ENCODE measurements around the gene CACNA1C.

CACNA1C gene

DNA sequence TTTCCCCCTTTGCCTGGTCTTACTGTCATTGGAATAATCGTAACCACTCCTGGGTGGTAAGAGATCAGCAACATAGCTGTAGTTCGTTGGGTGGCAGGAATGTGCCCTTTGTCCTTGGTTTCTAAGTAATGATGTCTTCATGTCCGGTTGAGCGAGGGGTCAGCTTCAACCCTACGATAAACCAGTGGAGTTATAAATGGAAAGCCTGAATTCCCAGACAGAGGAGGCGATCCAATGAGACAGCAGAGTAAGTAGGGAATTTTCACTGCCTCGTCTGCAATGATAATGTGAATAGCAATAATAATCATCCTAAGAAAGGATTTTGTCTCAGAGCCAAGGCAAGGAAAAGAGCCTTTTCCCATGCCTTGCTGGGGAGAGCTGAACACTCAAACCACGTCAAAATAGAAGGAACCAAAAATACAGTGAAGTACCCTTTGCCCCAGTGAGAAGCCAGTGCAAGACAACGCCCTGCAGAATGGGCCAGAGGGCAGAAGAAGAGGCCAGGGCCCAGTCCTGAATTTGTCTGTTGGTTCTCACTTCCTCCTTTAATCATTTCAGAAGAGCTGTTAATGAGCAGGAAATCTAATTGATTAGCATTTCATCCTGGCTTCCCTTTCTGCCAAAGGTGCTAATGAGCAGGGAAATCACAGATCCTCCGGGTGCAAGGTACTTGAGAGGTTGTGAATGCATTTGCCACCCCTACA, 330.7 kb downstream of the CACNA1C start:
- DNase-seq (ENCODE audit: low read depth in 2 of 2, low spot score in 1 of 2): no peak

DNA sequence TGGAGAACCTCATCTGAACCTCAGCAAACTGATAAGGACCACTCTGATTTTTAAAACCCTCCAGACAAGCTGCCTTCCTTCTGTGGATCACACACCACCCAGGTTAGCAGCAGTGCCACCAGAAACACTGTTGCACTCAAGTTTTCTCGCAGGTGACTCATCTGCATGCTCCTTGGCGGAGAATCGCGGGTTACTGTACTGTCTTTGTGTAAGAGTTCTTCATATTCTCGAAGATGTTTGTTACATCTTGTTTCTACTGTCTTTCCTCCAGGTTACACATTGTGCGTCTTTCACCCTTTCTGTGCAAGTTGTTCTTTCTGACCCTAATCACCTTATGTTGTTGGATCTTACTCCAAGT, 331.2 kb downstream of the CACNA1C start:
- no peak for DNase-seq (ENCODE audit: low read depth in 2 of 2, low spot score in 1 of 2)

DNA sequence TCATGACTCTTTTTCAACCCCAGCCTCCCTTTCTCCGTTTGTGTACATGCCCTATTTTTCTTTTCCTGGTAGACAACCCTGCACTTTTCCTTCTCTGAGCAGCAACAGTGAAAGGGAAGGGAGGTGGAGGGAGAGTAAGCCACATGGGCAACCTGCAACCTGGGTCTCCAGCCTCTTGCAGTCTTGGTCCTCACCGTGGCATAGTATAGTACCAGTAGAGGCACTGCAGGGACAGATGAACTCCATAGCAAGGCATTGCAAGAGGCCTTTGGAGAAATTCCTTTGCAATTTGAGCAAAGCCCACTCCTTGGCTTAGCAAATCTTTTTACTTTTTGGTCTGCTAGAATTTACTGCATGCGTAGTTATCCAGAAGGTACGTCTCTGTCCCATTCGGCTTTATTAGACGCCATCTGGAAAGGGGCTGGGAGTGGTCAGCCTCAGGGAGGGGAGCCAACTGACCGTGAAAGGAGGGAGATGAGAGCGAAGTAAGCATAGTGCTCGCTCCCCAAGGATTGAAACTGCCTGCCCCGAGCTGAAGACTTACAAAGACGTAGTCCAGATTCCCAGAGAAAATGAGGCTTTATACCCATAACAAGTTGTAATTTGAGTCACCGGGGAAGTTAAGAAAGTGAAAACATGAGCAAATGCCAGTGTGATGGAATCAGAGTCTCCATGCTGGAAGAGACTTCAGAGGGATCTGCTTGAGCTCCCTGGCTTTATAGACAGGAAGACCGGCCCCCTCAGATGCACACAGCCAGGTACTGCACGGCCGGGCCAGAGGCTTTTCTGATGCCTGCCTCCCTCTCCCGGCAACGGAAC, 332.0 kb downstream of the CACNA1C start:
- no peak for DNase-seq (ENCODE audit: low read depth in 2 of 2, low spot score in 1 of 2)

DNA sequence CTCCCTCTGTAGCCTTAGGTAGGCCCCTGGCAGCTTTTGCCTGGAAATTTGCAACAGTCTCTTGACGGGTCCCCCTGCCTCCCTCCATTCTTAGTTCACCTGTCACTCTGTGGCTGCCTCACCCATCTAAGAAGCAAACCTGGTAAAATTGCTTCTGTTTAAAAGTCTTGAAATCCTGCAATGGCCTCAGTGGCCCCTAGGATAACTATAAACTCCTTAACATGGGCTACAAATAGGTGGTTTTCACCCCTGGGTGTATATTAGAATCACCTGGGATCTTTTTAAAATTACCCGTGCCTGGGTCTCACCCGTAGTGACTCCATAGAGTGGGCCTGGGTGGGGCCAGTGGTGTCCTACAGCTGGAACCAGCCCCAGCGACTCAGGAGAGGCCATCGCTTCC, 332.7 kb downstream of the CACNA1C start:
- no peak for DNase-seq (ENCODE audit: low read depth in 2 of 2, low spot score in 1 of 2)

DNA sequence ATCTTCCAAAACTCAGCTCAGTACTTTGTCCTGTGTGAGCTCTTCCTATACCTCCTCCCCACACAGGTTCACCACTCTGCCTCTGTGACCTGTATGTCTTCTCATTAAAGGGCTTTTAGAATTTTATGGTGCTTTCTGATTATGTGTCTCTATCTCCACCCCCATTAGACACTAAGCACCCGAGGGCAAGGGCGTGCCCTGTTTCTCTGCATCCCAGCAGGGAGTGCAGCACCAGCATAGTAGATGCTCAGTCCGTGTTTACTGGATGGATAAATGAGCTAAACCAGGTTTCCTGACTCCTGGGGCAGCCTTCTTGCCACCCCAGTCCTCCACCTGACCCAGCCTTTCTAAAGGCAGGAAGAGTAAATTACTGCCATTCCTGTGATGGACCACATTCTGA, 333.8 kb downstream of the CACNA1C start:
- no peak for DNase-seq (ENCODE audit: low read depth in 2 of 2, low spot score in 1 of 2)

DNA sequence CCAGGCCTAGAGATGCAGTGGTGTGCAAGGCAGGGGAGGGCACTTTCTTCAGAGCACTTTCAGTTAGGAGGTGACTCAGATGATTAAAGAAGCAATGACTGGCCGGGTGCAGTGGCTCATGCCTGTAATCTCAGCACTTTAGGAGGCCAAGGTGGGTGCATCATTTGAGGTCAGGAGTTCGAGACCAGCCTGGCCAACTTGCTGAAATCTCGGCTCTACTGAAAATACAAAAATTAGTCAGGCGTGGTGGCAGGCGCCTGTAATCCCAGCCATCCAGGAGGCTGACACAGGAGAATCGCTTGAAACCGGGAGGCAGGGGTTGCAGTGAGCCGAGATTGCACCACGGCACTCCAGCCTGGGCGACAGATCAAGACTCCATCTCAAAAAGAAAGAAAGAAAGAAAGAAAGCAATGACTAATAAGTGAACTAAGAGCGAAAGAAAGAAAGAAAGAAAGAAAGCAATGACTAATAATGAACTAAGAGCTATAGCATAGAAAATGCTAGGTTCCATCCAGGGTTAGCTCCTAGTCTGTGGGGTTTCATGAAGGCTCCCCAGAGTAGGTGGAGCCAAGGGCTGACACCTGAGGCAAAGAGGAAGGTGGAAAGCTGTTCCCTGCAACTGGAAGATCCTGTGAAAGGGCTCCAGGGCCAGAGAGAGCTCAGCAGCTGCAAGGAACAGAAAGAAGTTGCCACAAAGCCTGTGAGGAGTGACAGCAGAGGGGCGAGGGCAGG, 334.5 kb downstream of the CACNA1C start:
- DNase-seq (ENCODE audit: low read depth in 2 of 2, low spot score in 1 of 2): no peak

DNA sequence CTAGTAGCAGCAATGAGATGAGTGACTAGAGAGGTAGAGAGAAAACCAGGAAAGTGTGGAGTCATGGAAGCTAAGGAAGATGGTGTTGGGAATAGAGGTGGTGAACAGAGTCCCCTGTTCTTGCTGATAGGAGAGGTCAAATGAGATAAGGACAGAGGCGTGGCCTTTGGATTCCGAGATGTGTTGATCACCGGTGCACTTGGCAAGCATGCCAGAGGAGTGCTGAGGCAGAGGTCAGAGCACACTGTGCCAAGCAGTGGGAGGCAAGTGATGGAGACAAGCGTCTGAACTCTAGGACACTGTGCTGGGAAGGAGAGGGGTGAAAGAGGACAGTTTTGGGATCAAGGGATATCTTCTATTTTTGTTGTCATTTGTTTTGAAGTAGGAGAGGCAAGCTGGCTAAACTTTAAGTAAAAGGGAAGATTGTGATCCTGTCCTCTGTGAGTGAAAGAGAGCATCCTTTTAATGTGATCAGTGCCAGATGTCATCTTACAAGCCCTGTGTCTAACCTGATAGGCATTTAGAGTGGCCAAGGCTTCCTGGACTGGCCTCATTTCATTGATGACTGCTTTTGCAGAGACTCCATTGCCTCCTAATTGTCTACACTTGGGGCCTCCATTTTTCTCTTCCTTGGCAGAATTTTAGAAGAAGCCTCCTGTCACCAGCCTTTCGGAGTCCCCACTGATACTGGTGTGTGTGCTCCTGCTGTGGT, 336.4 kb downstream of the CACNA1C start:
- DNase-seq (ENCODE audit: low read depth in 2 of 2, low spot score in 1 of 2): no peak

DNA sequence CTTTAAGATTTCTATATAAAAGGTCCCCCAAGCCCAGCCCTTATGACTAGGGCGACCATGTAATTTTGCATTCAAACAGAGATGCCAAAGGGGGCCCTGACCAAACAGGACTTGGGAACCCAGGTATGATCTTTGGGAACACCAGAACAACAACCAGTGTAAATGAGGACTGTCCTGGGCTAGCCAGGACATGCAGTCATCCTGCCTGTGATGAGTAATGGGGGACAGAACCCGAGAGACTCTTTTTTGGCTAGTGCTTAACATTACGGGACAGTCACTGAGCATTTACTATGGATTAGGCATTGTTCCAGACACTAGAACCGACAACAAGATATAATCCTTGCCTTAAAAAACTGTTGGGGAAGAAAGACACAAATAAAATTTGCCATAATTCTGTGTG, 337.3 kb downstream of the CACNA1C start:
- no peak for DNase-seq (ENCODE audit: low read depth in 2 of 2, low spot score in 1 of 2)

DNA sequence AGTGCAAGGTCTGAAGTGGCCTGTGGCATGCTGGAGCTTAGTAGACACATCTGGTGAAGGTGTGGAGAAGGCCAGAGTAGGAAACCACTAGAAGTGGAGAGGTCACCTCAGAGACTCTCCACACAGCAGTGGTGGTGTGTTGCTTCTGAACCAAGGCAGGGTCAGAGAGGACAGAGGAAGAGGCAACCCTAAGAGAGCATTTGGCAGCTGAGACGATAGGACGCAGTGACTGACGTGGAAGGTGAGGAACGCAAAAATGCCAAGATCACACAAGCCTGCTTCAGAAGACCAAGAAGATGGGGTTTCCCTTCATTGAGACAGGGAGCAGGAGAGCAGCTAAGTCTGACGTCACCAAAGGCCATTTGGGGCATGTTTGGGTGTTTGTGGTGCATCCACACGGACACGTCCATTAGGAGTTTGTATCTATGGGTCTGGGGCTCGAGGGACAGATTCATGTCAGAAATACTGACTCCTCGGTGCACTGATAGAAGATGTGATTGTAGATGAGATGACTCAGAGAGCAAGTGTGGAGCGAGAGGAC, 338.1 kb downstream of the CACNA1C start:
- DNase-seq (ENCODE audit: low read depth in 2 of 2, low spot score in 1 of 2): no peak

DNA sequence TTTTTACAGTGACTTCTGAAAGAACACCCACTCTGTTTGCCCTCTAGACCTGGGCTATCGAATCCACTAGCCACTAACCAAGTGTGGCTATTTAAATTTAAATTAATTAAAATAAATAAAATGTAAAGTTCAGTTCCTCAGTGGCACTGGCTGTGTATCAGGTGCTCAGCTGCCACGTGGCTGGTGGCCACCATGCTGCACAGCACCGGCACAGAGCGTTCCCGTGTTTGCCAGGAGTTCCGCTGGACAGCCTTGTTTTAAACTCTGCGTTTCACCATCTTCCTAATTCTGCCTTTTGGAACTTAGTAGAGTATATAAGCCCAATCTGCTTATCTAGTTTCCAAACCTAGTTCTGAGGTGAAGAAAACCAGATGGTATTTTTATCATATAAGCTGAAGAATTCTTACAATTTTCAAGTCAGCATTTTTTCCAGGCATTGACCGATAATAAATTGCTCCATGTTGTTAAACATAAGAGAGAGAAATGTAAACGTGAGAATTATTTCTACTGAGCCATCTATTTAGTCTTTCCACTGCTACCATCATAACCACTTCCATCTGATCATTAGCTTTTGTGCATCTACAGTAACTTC, 339.0 kb downstream of the CACNA1C start:
- DNase-seq (ENCODE audit: low read depth in 2 of 2, low spot score in 1 of 2): no peak

DNA sequence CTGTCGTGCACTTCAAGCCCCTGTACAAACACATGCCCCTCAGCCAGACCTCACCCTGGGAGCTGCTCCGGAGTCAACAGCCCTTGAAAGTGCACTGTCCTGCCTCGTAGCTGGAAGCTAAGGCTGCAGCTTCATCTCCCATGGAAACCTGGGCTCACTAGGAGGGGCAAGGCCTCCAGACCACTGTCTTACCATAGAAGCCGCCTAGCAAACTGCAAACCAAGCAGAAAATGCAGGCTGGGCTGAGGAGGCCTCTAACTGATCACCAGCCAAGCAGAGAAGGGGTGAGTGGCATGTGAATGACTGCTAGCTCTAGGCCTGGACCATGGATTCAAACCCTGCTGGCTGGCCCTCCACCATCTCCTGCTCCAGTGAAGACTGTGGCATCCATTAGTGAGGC, 340.2 kb downstream of the CACNA1C start:
- DNase-seq (ENCODE audit: low read depth in 2 of 2, low spot score in 1 of 2): no peak

DNA sequence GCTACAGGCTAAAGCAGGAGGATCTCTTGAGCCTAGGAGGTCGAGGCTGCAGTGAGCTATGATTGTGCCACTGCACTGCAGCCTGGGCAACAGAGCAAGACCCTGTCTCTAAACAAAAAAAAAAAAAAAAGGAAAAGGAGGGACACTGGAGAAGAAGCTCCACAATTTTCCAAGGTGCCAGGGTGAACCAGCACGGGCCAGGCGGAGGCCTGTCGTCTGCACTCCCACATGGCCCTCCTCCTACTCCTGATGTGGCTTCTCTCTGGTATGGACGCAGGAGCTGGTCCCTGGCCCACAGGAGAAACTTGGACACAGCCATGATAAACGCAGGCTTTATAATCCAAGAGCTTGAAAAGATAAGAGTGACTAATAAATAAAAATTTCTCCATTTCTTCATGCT, 341.2 kb downstream of the CACNA1C start:
- DNase-seq (ENCODE audit: low read depth in 2 of 2, low spot score in 1 of 2): no peak

DNA sequence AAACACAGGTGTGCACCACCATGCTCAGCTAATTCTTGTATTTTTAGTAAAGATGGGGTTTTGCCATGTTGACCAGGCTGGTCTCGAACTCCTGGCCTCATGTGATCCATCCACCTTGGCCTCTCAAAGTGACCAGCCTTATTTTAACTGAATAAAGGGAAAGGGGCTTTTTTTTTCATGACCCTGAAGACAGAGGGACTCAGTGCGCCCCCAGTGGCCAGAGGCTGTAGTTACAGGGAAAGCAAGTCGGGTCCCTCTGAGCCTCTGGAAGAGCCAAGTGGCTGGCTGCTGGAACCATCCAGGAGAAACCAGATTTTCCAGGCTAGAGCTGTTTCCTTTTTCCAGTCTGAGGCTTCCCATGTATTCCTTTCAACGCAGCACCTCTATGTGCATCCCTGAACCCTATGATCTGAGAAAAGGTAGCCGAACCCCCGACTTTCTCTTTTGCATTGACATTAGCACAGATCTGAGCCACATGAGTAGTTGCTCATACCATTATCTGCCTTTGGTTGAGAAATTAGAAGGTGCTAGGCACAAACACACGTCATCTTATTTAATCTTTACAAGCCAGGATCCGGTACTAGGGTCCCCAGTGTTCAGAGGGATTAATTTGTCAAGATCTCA, 342.7 kb downstream of the CACNA1C start:
- DNase-seq (ENCODE audit: low read depth in 2 of 2, low spot score in 1 of 2): no peak

DNA sequence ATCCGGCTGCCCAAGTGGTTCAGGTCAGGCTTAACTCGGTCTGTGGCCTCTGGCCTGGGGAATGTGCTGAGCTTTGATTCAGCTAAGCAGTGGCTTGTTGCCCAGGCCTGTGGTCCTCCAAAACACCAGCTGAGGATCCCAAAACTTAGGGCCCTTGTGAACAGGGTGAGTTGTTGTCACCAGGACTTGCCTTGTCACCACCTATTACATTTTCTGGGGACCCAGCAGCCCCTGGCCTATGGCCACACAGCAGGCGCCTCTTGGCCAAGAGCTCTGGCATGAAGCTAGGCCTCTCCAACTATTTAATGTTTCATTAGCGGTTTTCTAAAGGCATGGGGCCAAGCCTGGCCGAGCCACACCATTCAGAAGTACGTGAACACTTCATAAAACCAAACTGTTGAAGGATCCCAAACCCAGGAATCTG, 343.7 kb downstream of the CACNA1C start:
- no peak for DNase-seq (ENCODE audit: low read depth in 2 of 2, low spot score in 1 of 2)

DNA sequence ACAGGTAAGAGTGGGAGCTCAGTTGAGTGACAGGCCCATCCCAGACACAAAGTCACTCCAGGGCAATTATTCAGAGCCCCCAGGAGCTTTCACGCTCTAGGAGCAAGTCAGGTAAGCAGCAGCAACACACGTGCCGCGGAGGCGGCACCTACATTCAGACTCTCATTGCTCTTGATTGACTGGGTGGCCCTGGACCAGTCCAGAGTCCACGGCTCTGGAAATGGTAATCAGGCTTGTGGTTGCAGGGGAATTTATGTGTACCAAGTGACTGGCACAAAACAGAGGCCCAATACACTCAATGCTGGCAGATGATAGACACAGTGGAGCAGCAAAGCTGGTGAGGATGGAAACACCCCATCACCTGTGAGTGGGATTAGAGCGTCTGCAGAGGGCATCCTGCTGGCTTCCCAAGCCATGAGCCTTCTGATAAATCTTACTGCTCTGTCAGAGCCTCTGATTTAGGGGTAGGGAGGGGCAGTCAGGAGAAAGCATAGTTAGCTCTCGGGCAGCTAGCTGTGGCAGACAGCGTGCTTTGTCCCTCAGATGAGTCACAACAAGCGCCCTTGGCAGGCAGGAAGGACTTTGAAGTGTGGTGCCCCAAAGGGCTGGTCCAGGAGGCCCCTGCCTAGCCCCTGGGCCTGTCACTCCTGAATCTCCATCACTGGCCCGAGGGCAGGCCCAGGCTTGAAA, 344.7 kb downstream of the CACNA1C start:
- DNase-seq (ENCODE audit: low read depth in 2 of 2, low spot score in 1 of 2): no peak

DNA sequence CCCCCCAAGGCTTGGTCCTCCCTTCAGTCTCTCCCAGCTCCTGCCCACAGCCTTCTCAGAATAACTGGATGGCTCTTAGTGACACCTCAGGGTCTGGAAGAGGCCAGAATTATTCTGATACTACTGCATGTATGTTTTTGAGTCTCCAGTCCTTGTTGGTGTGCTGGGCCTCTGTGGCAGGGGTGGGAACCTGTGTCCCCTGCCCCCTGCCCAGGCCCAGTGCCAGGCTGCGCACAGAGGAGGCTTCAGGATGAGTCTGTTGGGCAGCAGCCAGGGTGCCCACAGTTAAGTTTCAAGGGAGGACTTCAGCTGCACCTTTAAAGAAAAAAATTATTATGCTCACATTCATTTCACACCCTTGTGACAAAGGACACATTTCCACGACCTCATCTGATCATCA, 348.3 kb downstream of the CACNA1C start:
- DNase-seq (ENCODE audit: low read depth in 2 of 2, low spot score in 1 of 2): no peak

DNA sequence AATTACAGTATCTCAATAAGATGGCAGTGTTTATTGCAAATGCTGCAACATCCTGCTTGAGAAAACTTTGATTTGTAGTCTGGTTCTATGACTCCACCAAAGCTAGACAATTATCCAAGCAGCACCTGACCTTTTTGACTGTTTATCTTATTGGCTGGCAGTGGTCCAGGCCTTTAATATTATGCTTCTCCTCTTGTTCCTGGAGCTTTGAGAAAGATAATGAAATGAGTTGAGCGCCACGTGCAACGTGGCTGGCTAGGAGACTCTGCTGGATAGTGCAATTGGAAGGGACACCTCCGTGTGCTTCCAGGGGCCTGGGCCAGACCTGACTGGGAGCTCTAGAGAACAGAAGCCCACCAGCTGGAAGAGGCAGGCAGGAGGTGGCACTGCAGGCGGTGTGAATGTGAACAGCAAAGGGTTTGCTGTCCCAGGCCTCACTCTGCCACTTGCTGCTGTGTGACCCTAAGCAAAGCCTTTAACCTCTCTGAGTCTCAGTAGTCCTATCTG, 349.3 kb downstream of the CACNA1C start:
- no peak for DNase-seq (ENCODE audit: low read depth in 2 of 2, low spot score in 1 of 2)

DNA sequence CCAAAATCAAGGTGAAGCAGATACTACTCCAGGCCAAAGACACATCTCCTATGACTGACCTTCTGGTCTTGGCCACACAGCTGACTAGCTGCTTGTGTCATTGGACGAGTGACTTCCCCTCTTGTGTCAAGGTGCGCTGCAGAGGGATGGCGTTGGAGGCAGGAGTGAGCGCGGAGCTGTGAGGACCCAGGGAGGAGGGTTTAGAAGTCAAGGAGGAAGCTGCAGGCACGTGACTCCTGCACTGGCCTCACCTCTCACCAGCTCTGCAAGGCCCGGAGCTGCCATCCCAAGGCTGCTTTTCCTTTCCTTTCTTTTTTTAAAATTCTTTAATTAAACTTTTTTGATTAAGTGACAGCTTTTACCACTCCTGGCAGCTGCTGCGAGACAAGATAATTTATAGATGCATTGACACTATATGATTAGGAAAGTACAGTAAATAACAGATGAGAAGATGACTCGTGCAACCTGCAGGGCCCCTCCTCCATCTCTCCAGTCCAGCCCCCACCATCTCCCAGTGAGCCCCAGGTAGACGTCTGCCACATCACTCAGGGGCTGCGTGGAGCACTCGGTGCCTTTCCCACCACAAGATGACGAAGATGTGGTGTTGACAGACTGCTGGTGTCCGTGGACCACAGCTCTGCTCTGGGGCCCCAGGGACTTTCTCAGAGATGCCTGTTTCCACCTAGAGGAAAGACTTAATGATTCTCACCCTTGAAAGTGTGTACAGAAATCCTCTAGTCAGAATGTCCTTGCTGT, 350.6 kb downstream of the CACNA1C start:
- no peak for DNase-seq (ENCODE audit: low read depth in 2 of 2, low spot score in 1 of 2)

DNA sequence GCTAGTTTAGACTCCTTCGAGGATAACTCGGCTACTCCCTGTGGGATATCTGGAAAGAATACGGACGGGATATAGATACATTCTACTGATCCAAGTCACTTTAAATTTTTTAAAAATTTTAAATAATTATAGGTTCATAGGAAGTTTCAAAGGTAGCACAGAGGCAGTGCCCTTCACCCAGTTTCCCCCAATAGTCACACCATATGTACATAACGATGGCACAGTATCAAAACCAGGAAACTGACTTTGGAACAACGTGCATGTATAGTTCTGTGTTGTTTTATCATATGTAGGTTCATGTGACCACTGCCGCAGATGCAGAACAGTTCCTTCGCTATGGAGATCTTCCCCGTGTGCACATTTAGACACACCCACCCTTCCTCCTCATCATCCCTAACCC, 352.3 kb downstream of the CACNA1C start:
- DNase-seq (ENCODE audit: low read depth in 2 of 2, low spot score in 1 of 2): no peak
